GM19240 (cell line): ENCODE results near the gene FAM228B.
"Not testable (repeated sequence)": the region's sequence is repeated elsewhere in the genome, so short reads cannot be mapped to it uniquely, and the experiment has no call there.

Experiments
- DNase-seq: peaks from one replicate; pipeline ENCODE4 v3.0.0; 2011; ENCODE audit warnings: low spot score; ENCODE audit not compliant: insufficient read length

The FAM228B gene

DNA sequence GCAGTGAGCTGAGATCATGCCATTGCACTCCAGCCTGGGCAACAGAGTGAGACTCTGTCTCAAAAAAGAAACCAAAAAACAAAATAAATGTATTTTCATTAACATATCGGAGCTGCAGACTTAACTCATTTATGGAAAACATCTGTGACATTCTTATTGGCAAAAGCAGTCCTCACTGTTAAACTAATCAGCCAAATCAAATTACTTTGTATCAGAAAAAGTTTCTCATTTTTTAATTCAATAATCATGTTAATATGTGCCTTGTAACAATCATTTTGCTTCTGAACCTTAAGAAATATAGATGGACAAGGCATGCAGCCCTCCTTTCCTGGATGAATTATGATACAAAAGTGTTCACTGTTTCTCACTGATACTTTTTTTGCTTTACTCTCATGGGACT is 20.6 kb upstream of the FAM228B start:
- no peak for DNase-seq

DNA sequence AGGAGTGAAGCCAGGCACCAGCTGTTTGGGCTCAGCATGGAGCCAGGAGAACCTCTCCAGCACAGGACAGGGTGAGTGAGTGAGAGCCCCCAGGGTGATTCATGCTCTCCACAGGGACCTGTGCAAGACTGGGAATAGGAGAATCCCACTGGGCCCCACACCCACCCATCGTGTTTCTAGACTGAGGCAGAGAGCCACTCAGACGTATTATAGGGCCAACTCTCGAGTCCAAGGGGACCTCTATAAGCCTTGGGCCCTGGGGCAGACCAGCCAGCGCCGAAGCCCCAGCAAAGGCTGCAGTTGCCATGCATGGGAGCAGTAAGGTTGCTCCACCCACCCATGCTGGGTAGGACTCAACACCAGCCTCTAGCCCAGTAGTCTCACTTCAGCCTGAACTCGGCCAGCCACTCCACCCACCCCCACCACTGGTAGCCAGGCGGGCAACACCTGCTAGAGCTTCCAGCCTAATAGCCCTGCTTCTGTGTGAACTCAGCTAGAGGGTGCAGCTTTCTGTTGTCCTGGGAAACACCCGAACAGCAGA is 19.1 kb upstream of the FAM228B start:
- no peak for DNase-seq

DNA sequence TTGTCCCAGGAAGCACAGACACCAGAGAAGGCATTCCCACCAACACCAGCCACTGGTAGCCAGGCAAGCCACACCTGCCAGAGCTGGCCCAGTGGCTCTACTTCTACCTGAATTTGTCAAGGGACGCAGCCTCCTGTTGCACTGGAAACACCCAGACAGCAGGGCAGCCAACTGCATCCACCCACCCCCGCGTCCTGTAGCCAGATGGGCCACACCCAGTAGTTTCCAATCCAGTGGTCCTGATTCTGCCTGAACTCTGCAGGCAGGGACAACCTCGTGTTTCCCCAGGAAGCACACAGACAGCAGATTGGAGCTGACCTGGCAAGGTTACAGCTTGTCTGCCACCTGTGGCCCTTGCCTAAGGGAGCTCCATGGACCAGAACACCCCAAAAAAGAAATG is 18.4 kb upstream of the FAM228B start:
- DNase-seq, result no peak

DNA sequence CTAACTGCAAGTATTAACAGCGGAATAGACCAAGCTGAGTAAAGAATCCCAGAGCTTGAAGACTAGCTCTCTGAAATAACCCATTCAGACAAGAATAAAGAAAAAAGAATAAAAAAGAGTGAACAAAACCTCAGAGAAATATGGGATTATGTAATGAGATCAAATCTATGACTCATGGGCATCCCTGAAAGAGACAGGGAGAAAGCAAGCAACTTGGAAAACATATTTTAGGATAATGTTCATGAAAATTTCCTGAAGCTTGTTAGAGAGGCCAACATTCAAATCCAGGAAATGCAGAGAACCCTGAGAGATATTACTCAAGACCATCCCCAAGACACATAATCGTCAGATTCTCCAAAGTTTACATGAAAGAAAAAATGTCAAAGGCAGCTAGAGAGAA is 17.5 kb upstream of the FAM228B start:
- DNase-seq, result no peak

DNA sequence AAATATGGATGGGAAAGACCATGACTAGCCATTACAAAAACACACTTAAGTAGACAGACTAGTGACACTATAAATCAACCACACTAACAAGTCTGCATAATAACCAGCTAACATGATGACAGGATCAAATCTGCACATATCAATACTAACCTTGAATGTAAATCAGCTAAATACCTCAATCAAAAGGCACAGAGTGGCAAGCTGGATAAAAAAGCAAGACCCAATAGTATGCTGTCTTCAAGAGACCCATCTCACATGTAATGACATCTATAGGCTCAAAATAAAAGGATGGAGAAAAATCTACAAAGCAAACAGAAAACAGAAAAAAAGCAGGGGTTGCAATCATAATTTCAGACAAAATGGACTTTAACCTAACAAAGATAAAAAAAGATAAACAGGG is 16.5 kb upstream of the FAM228B start:
- no peak for DNase-seq

DNA sequence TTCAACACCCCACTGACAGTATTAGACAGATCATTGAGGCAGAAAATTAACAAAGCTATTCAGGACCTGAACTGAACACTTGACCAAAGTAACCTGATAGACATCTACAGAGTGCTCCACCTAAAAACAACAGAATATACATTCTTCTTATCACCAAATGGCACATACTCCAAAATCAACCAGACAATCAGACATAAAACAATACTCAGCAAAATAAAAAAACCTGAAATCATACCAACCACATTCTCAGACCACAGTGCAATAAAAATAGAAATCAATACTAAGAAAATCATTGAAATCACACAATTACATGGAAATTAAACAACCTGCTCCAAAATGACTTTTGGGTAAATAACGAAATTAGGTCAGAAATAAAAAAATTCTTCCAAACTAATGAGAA is 15.9 kb upstream of the FAM228B start:
- no peak for DNase-seq

DNA sequence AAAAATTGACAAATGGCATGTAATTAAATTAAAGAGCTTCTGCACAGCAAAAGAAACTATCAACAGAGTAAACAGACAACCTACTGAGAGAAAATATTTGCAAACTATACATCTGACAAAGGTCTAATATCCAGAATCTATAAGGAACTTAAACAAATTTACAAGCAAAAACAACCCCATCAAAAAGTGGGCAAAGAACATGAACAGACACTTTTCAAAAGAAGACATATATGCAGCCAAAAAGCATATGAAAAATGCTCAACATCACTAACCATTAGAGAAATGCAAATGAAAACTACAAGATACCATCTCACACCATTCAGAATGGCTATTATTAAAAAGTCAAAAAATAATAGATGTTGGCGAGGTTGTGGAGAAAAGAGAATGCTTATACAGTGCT is 13.8 kb upstream of the FAM228B start:
- not testable (repeated sequence) for DNase-seq

DNA sequence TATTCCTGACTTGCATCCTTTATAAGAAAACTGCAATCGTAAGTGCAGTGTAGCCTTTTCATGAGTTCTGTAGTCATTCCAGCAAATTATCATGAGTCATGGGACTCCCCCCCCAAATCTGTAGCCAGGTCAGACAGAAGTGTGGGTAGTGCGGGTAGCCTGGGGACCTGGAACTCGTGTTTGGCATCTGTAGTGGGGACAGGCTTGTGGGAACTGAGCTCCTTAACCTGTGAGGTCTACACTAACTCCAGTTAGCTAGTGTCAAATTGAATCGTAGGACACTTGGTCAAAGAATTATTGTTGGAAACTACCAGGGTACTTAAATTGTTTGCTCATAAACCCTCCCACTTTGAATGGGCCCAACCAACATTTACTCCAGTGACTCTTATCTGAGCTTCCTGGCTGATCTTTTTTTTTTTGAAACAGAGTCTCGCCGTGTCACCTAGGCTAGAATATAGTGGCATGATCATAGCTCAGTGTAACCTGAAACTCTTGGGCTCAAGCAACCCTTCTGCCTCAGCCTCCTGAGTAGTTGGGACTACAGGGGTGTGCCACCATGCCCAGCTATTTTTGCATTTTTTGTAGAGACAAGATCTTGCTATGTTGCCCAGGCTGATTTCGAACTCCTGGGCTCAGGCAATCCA is 12.5 kb upstream of the FAM228B start:
- DNase-seq, result no peak

DNA sequence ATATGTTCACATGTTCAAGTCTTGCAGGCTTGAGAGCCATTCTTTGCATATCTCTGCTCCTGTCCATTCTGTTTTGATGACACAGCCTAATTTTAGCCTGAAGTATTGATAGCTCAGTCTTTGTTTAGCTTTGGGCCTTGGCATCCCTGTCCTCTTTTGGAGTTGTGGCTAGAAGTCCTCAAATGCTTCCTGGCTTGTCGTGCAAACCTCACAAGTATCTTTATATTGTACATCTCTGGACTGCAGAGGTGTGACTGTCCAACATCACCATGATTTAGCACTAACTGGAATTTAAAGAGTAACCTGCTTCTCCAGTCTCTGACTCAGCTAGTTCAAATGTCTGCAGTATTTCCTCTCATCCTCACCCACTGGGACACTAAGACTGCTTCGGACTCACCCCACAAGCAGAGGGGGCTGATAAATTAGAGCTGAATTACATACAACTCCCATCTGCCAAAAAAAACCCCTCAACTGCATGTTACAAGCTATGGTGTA is 11.8 kb upstream of the FAM228B start:
- no peak for DNase-seq

DNA sequence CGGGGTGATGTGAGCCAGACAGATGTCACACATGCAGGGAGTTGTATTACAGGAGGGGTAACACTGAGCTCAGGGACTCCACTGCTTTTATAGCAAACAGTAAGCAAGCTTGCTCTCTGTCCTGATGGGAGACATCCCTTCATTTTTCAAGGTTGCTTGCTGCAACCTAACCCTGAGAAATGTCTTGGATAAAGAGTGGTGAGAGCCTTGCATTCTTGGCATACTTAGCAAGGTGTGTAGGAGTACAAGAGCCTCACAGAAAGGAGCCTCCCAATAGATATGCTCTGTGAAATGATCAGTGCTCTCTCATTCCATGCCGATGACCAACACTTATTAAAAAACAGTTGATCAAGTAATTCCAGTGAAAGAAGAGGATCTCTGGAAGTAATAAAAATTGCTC is 8.2 kb upstream of the FAM228B start:
- no peak for DNase-seq

DNA sequence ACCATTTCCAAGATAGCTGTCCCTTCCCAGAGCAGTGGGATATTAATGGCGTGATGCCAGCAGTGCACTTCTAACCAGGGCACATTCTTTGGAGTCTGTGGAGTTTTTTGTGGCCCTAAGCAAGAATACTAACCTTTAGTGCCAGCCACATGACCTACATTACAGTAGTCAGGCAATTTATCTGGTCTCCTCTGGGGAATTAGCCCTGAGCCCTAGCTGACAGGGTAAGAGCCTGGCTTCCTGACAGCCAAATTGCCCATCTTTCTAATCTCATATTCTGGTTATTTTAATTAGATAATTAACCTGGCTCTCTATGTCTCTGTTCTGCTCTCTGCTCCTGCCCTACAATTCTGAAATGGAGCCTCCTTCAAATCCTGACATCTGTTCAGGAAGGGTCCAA is 5.4 kb upstream of the FAM228B start:
- DNase-seq, result no peak

DNA sequence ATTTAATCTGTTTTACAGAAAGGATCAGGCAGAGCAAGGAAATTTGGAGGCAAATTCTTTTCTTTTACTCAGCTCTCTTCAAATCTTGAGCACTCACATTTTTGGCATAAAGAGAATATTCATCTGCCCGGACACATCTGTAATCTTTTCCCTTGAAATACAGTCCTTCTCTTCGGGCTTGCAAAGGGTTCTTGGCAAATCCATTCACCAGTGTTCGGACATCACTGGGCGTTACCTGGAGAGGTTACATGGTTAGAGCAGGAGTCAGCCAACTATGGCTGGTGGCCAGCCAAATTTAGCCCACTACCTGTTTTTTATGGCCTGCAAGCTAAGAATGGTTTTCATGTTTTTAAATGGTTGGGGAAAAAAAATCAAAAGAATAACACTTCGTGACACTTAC is 2.2 kb upstream of the FAM228B start:
- no peak for DNase-seq

DNA sequence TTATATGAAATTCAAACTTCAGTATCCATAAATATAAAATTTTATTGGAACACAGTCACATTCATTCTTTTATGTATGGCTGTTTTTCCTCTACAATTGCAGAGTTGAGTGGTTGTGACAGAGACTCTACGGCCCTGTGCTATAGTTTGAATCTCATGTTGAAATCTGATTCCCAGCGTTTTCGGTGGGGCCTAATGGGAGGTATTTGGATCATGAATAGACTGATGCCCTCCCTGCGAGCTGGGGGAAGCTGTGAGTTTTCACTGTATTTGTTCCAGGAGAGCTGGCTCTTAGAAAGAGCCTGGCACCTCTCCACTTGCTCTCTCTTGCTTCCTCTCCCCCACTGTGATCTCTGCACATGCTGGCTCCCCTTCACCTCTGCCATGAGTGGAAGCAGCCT is 1.8 kb upstream of the FAM228B start:
- DNase-seq, result no peak

DNA sequence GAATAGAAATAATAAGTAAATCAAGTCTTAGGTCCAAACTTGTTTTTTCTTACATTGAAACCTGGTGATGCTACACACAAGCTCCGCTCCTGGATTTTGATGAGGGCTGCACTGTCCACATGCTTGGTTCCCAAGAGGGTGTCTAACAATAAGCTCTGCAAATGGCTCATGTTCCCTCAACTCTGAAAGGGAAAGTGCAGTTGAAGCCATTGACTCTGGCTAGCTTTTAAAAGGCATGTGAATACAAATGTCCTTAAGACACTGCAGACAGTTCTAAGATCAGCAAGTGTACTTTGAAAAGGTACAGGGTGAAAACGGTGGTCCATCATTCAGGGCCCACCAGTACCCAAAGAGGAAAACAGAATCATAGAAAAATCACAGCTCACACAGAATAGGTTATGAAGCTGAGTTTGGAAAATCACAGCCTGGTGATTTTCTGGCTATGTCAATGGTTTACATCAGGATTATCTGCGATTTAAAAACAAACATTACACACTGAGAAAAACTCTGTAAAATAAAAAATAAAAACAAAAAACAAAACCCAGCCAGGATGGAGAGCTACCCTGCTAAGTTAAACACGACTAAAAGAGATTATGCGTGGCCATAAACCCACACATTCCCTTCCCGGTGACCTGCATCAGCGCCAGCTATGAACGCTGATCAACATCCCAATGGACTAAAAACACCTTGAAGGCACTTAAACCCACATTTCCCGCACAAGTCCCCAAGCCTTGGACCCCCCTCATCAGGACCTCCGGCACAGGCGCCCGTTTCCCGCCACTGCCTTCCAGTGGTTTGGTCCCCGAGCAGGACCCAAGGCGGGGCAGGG is 689 bp upstream of the FAM228B start:
- DNase-seq, result no peak

DNA sequence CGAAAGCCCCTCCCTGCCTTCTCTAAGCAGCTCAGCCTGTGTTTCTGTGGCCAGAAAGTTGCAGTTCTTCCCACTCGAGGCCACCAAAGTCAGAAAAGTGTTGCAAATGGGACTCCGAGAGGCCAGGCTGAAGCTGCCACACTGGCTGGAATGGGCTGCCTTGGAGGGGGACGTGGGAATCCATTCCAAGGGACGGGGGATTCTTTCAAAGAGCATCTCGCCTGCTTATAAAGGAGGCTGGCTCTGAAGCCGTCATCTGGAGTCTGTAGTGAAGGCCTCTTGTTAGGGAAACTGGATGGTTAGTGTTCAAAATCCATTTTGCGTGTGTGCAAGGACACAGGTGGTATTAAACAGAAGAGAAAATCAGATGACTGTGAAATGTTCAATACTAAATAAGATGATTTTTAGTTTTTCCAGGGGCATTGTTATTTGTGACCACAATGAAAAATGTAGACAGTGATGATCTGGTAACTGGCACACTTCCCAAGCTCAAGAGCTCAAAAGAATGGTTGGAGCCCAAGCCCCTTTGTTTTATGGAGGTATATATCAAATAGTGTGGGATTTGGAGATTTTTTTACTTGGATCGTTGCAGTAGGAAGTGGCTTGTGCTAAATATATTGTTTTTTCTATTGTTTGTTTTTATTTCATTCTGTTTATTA is 782 bp downstream of the FAM228B start:
- no peak for DNase-seq

DNA sequence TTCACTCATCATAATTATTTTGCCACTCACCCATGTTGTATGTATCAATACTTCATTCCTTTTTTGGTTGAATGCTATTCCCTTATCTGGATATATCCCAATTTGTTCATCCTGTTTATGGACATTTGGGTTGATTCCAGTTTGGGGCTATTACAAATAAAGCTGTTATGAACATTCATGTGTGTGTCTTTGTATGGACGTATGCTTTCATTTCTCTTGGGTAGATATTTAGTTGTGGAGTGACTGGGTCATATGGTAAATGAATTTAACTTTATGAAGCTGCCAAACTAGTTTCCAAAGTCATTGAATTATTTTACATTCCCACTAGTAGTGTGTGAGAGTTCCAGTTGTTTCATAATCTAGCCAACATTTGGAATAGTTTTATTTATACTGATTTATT is 2.7 kb downstream of the FAM228B start:
- no peak for DNase-seq

DNA sequence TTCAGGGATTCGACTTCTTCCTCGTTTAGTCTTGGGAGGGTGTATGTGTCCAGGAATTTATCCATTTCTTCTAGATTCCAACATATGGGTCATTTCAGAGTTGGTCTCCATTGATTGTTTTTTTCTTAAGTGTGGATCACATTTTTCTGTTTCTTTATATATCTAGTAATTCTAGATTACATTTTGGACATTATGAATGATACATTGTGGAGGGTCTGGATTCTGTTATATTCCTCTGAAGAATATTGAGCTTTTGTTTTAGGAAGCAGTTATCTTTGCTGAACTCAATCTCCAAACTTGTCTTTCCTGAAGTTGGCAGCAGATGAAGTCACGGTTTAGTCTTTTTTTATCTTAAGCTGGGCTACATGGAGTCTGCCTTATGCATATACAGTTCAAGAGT is 9.3 kb downstream of the FAM228B start:
- DNase-seq, result no peak

DNA sequence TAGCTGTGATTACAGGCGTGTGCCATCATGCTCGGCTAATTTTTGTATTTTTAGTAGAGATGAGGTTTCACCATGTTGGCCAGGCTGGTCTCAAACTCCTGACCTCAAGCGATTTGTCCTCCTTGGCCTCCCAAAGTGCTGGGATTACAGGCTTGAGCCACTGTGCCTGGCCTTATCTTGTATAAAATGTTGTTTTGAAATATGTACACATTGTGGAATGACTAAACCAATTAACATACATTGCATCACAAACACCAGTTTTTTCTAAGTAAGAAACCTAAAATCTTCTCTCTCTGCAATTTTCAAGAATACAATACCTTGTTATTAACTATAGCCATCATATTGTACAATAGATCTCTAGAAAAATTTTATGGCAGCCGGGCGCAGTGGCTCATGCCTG is 17.0 kb downstream of the FAM228B start:
- not testable (repeated sequence) for DNase-seq

DNA sequence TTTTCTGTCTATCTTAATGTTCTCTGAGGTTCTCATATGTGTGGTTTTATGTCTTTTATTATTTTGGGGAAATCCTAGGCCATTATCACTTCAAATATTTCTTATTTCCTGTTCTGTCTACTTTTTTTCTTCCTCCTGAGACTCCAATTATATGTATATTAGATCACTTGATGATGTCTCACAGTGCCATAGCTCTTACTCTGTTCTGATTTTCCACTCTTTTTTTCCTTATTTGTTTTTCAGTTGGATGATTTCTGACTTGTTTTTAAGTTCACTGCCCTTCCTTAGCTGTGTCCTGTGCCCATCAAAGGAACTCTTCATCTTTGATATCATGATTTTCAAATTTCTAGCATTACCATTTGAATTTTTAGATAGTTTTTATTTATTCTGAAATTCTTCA is 24.1 kb downstream of the FAM228B start:
- DNase-seq, result no peak

DNA sequence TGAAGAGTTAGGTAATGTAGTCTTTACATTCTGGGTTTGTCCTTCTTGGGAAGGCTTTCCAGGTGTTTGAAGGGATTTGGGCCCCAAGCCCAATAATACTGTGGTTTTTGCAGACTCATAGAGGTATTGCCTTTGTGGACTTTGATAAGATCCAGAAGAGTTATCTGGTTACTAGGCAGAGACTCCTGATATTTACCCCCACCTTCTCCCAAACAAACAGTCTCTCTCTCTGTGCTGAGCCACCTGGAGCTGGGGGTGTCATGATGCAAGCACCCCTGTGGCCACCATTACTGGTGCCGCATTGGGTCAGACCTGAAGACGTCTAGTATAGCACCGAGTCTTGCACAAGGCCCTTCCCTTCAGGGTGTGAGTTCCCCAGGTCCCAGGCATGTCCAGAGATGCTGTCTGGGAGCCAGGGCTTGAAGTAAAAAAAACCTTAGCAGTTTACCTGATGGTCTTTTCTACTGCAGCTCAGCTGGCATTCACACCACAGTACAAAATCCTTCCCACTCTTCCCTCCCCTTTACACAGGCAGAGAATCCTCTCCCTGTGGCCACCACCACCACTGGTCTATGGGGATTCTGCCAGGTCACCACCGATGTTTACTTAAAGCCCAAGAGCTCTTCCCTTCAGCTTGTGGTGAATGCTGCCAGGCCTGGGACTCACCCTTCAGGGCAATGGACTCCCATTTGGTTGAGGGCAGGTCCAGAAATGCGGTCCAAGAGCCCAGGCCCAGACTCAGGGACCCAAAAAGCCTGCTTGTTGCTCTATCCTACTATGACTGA is 29.3 kb downstream of the FAM228B start:
- DNase-seq, result no peak

DNA sequence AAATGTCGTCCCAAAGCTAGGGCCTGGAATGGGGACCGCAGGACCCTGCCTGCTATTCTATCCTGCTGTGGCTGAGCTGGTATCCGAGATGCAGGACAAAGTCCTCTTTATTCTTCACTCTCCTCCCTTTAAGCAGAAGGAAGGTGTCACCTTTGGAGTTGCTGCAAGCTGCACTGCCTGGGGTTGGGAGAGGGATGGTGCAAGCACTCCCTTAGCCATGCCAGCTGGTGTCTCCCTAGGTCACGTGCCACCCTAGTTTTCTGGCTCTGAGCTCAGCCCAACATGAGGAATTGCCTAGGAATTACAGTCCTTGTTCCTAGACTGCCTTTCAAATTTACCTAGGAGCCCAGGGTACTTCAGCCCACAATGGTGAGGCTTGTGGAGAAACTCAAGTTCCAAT is 30.2 kb downstream of the FAM228B start:
- no peak for DNase-seq
